ENCODE data around the gene MGME1. TPM values are rescaled to one million over a fixed set of nuclear protein-coding genes. Genes with fewer than 3 reads are reported as not detected.

MGME1 gene
- total and polyA plus RNA-seq, 2 of the 13 experiments (the other 11 are each of a cell fraction or from before 2014, with no cell fraction given), result 36.7 to 66.6 TPM

GRCh38 chr20:17969884-17970409 is 1.1 kb downstream of the MGME1 start (continued):
- no peak for TF ChIP-seq SP2 (CRISPR knock-in tag; IDR thresholded peaks at IDR 0.05)
- no peak for TF ChIP-seq NCOA1 (CRISPR knock-in tag; IDR thresholded peaks at IDR 0.05)
- no peak; the same call in 1 of the 2 replicates for TF ChIP-seq ZC3H4 (CRISPR knock-in tag; IDR thresholded peaks at IDR 0.05; ENCODE audit: borderline replicate concordance)
- no peak for TF ChIP-seq SALL1 (CRISPR knock-in tag; IDR thresholded peaks at IDR 0.05)
- no peak for TF ChIP-seq ZFP36L1 (CRISPR knock-in tag; IDR thresholded peaks at IDR 0.05)
- no peak for TF ChIP-seq SRSF1 (optimal IDR thresholded peaks at IDR 0.05; ENCODE audit: low read depth, low read length)
- no peak for TF ChIP-seq ZNF253 (CRISPR knock-in tag; IDR thresholded peaks at IDR 0.05; ENCODE audit: borderline replicate concordance)
- TF ChIP-seq ARHGAP35 (CRISPR knock-in tag; IDR thresholded peaks at IDR 0.05; ENCODE audit: borderline replicate concordance), result no peak
- no peak for TF ChIP-seq BRCA1 (CRISPR knock-in tag; IDR thresholded peaks at IDR 0.05)
- no peak for TF ChIP-seq U2AF1 (optimal IDR thresholded peaks at IDR 0.05; ENCODE audit: low read depth, low read length)
- TF ChIP-seq, protein P1, sequence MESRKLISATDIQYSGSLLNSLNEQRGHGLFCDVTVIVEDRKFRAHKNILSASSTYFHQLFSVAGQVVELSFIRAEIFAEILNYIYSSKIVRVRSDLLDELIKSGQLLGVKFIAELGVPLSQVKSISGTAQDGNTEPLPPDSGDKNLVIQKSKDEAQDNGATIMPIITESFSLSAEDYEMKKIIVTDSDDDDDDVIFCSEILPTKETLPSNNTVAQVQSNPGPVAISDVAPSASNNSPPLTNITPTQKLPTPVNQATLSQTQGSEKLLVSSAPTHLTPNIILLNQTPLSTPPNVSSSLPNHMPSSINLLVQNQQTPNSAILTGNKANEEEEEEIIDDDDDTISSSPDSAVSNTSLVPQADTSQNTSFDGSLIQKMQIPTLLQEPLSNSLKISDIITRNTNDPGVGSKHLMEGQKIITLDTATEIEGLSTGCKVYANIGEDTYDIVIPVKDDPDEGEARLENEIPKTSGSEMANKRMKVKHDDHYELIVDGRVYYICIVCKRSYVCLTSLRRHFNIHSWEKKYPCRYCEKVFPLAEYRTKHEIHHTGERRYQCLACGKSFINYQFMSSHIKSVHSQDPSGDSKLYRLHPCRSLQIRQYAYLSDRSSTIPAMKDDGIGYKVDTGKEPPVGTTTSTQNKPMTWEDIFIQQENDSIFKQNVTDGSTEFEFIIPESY (CRISPR knock-in tag; IDR thresholded peaks at IDR 0.05), result no peak
- TF ChIP-seq MTF2 (CRISPR knock-in tag; IDR thresholded peaks at IDR 0.05; ENCODE audit: borderline replicate concordance), result no peak
- 0 out of 2 replicates have a peak, but pooled peaks have one; percentile 28 for TF ChIP-seq JUN (CRISPR knock-in tag; IDR thresholded peaks at IDR 0.05)
- TF ChIP-seq MAFK (conservative IDR thresholded peaks at IDR 0.05 in 1 of 2, IDR thresholded peaks at IDR 0.05 in 1 of 2; ENCODE audit: low read length in 2 of 2), result no peak
- no peak for TF ChIP-seq KLF15 (CRISPR knock-in tag; IDR thresholded peaks at IDR 0.05; ENCODE audit: borderline replicate concordance)
- TF ChIP-seq ZNF513 (CRISPR knock-in tag; conservative IDR thresholded peaks at IDR 0.05), result no peak
- TF ChIP-seq NFE2L1 (CRISPR knock-in tag; IDR thresholded peaks at IDR 0.05; ENCODE audit: borderline replicate concordance), result no peak
- TF ChIP-seq, protein P2, sequence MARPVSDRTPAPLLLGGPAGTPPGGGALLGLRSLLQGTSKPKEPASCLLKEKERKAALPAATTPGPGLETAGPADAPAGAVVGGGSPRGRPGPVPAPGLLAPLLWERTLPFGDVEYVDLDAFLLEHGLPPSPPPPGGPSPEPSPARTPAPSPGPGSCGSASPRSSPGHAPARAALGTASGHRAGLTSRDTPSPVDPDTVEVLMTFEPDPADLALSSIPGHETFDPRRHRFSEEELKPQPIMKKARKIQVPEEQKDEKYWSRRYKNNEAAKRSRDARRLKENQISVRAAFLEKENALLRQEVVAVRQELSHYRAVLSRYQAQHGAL (CRISPR knock-in tag; IDR thresholded peaks at IDR 0.05; ENCODE audit: not compliant biosample characterization), result no peak
- no peak for TF ChIP-seq ZEB1 (IDR thresholded peaks at IDR 0.05; ENCODE audit: insufficient replicate concordance, low read depth)
- TF ChIP-seq ZNF768 (CRISPR knock-in tag; IDR thresholded peaks at IDR 0.05), result no peak
- TF ChIP-seq IKZF1 (IDR thresholded peaks at IDR 0.05), result no peak
- no peak for TF ChIP-seq JARID2 (CRISPR knock-in tag; IDR thresholded peaks at IDR 0.05; ENCODE audit: insufficient replicate concordance)
- TF ChIP-seq ZNF430 (CRISPR knock-in tag; IDR thresholded peaks at IDR 0.05), result no peak
- TF ChIP-seq, protein P3, sequence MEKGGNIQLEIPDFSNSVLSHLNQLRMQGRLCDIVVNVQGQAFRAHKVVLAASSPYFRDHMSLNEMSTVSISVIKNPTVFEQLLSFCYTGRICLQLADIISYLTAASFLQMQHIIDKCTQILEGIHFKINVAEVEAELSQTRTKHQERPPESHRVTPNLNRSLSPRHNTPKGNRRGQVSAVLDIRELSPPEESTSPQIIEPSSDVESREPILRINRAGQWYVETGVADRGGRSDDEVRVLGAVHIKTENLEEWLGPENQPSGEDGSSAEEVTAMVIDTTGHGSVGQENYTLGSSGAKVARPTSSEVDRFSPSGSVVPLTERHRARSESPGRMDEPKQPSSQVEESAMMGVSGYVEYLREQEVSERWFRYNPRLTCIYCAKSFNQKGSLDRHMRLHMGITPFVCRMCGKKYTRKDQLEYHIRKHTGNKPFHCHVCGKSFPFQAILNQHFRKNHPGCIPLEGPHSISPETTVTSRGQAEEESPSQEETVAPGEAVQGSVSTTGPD (CRISPR knock-in tag; IDR thresholded peaks at IDR 0.05), result peak; percentile 72; the same call in 1 of the 2 replicates
- no peak for TF ChIP-seq RBFOX2 (IDR thresholded peaks at IDR 0.05; ENCODE audit: low read depth, low read length)
- no peak for TF ChIP-seq SRY (CRISPR knock-in tag; IDR thresholded peaks at IDR 0.05)
- TF ChIP-seq ZNF660 (CRISPR knock-in tag; IDR thresholded peaks at IDR 0.05; ENCODE audit: borderline replicate concordance, low read depth), result no peak

All from HepG2 (cell line).